GM12864 (cell line): ENCODE results near the gene SFT2D1.
A peak's percentile ranks its signal among the peaks of the same experiment; 100 is the strongest.

Experiments
- DNase-seq: peaks from one replicate; pipeline ENCODE4 v3.0.0-alpha.2; 2011; ENCODE audit warnings: low read depth
- H3K4me3 ChIP-seq: 2 replicates; pipeline ENCODE4 v1.5.1; 2011; ENCODE audit warnings: mild to moderate bottlenecking, low read depth, low read length, control low read depth
- TF ChIP-seq, protein P1 (sequence below): IDR thresholded peaks from 2 replicates; pipeline ENCODE4 v1.5.1; 2011; ENCODE audit warnings: low read depth, mild to moderate bottlenecking, moderate library complexity, low read length, control low read depth, inconsistent platforms; ENCODE audit errors: missing control alignments

Gene SFT2D1

DNA sequence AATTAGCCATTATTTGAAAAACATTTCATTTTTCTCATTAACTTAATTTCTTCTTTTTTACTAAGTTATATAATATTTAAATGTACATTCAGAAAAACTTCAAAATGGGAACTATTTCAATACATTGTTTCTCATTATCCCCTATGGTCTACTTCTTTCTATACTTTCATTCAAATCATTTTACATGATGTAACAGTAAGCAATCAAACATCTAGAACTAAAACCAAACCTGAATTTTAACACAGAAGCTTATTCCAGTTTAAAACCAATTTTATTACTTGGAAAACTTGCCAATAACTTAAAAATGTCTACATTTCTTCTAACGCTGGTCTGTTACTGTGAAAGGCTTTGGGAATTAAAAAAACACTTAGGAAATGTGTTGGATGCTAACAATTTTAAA, 29.5 kb downstream of the SFT2D1 start:
- no peak for DNase-seq
- H3K4me3 ChIP-seq, result no peak overlapping the region
- TF ChIP-seq, protein P1, sequence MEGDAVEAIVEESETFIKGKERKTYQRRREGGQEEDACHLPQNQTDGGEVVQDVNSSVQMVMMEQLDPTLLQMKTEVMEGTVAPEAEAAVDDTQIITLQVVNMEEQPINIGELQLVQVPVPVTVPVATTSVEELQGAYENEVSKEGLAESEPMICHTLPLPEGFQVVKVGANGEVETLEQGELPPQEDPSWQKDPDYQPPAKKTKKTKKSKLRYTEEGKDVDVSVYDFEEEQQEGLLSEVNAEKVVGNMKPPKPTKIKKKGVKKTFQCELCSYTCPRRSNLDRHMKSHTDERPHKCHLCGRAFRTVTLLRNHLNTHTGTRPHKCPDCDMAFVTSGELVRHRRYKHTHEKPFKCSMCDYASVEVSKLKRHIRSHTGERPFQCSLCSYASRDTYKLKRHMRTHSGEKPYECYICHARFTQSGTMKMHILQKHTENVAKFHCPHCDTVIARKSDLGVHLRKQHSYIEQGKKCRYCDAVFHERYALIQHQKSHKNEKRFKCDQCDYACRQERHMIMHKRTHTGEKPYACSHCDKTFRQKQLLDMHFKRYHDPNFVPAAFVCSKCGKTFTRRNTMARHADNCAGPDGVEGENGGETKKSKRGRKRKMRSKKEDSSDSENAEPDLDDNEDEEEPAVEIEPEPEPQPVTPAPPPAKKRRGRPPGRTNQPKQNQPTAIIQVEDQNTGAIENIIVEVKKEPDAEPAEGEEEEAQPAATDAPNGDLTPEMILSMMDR, result no peak

DNA sequence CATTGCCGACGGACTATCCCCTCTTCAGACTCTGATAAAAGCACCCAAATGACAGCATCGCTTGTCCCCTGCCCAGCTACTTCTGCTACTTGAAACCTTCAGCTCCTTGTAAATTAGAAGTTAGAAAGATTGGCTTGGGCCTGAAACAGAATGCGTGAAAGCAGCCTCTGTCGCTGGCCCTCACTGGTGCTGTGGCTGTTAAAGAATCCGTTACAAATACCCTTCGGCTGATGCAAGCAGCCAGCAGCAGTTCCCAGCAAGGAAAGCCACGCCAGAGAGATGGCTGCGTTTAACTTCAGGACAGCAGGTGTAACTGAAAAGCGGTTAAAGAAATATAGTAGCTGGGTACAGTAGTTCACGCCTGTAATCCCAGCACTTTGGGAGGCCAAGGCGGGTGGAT, 31.7 kb downstream of the SFT2D1 start:
- TF ChIP-seq, protein P1, result no peak
- no peak overlapping the region for H3K4me3 ChIP-seq
- DNase-seq, result no peak

DNA sequence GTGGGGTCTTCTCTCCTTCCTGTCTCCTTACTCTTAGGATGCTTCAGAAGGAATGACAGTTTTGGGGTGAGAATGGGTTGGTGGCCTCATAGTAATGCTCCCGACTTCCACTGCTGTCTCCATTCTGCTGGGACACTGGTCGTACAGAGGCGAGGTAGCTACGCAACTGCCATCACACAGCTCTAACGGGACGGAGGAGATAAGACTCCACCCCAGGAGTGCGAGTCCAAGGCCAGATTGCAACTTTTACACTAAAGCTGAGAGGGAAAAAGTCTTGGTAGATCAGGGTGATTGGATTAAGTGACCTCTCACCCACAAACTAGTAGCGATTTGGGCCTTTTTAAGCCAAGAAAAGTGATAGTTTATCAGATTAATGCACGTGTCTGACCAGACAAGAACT, 32.4 kb downstream of the SFT2D1 start:
- DNase-seq, result no peak
- TF ChIP-seq, protein P1, result no peak
- no peak overlapping the region for H3K4me3 ChIP-seq

DNA sequence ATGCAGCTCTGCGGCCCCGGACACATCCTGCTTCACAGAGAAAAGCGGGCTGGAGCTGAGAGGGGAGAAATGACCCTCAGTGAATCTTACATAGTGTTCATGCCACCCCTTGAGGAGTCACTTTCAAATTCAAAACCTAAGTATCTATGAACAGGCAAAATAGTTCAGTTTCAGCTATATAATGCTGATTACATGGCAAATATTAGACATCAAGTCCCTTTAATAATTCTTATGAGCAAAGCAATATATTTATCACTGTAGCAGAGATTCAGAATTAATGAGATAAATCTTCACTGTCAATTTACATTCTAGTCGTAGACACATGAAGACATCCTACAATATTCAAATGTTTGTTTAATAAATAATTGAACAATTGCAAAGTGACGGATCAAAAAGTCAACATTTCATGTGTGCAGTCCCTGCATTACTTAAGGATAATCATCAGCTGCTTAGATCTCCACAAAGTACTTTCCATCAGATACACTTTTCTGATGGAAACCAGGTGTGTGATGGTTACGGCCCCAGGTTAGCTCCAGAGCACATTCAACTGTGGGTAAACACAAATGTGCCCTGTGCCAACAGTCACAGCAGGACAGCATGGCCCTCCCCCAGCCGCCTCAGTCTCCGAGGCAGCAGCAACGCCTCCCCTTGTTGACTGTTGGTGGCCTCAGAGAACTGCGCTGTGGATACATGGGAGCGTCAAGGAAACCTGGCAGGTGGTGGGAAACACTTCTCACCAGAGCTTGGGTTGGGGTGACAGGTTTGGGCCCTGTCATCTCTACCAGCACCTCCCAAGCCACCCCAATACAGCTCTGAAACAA, 33.4 kb downstream of the SFT2D1 start:
- TF ChIP-seq, protein P1, result no peak
- no peak for DNase-seq
- H3K4me3 ChIP-seq, result no peak overlapping the region; the same call in 1 of the 2 replicates

DNA sequence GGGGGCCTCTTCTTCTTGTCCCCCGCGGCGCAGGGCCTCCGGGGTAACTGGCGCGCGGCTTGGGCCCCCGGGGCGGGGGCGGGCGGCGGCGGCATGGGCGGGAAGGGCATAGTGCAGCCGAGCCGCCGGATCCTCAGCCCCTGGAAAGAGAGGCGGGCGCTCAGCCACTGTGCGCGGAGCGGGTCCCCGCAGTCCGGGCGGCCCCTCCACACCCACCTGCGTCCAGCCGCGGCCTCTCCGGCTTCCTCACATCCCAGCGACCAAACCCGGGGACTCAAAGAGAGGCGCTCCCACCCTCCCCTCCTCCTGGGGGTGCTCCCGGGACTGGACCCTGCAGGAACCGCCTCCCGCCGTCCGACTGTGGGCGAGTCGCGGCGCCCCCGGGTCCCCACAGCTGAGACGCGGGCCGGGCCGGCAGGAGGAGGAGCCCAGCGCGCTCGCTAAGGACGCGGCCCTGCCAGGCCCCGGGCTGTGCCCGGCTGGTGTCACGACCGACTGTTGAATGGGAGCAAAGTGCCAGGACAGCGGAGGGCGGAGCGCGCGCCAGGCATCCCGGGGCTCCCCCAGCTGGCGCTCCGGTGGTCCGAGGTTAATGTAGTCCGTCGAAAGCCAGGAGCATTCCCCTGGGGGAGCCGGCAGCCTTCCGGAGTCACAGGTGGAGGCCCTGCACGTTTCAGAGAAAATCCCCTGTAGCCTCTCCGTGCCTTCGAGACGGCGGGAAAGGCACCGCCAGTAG, 34.1 kb downstream of the SFT2D1 start, which contains the start of gene PRR18:
PRR18 (minus strand) TSS at position 360 of the 736 bp plus-strand sequence; CDS start at position 110, 250 bp downstream.
- H3K4me3 ChIP-seq, result peak within 1 kb of the TSS; percentile 63
- TF ChIP-seq, protein P1, result no peak
- no peak for DNase-seq

DNA sequence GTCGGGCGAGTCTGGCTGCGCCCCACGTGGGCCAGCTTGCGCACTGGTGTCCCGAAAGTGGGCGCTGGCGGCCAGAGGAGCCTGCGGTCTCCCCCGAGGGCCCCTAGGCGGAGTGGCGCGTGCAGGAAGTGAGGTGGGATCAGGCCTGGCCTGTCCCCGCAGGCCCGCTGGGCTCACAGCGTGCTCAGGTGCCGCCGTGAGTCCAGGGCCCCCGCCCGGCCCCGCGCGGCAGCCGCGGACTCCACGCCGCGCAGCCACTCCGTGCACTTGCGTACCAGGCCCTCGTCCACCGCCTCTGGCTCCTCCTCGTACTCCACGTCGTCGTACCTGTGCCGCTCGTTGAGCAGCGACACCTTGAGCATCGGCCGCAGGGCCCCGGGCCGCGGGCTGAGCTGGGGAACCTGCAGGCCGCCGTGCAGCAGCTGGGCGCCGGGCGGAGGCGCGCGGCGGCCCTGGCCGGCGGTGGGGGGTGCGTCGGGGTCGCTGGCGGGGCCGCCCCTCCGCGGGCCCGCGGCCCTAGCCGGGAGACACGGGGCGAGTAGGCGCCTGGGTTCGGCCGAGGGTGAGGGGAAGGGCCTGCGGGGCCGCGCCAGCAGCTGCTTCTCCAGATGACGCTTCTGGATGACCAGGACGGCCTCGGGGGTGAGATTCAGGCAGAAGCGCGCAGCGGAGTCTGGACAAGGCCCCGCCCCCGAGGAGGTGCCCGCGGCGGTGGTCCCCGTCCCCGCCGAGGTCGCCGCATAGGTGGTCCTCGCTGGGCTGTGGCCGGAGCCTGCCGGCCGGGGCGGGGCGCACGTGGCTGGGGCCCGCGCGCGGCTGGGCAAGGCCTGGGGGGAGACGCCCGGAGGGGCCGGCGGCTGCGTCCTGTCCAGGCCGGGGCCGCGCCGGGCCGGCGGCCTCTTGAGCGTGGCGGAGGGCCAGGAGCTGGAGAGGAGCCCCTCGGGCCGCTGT, 35.0 kb downstream of the SFT2D1 start:
- H3K4me3 ChIP-seq, result peak overlapping the region; percentile 63
- TF ChIP-seq, protein P1, result no peak
- no peak for DNase-seq
